PC-3 (cell line): ENCODE data around the gene TSHZ2. TPM values are rescaled to one million over a fixed set of nuclear protein-coding genes. Genes with fewer than 3 reads are reported as not detected.

Source experiments
- ATAC-seq: fragments of 200-7000 bp; cut with Tn5 transposase; 2 replicates; pipeline ENCODE4 v1.9.1; 2020; ENCODE audit warnings: mild to moderate bottlenecking, moderate library complexity
- BruUV-seq: library from RNA; stranded (reverse); fragments of 400-500 nt; replicated peaks from 2 replicates; lab custom pipeline; 2021; lab: Mats Ljungman, UMichigan
- CTCF ChIA-PET: fragments of 300-600 bp; sonication (Branson Sonifier 250); formaldehyde crosslinking; loops from one replicate; lab custom pipeline; 2022; ENCODE audit warnings: antibody characterized with exemption; lab: Charles Lee
- POLR2A ChIA-PET: fragments of 300-600 bp; sonication (Branson Sonifier 250); formaldehyde crosslinking; loops from one replicate; lab custom pipeline; 2022; ENCODE audit warnings: antibody characterized with exemption; ENCODE audit not compliant: unreplicated experiment; lab: Charles Lee
- DNase-seq: peaks from one replicate; pipeline ENCODE4 v3.0.0-alpha.2; 2015
- H2AFZ ChIP-seq: fragments of 300-600 bp; sonication (generic); 2 replicates; pipeline ENCODE4 v1.6.0; 2016; ENCODE audit warnings: antibody characterized with exemption, low read length
- H3F3A ChIP-seq: fragments of 300-600 bp; sonication (generic); one replicate; pipeline ENCODE4 v1.6.0; 2017; ENCODE audit warnings: antibody characterized with exemption, low read length, control low read depth, mild to moderate bottlenecking; ENCODE audit not compliant: unreplicated experiment
- H3K27ac ChIP-seq: fragments of 300-600 bp; sonication (generic); 2 replicates; pipeline ENCODE4 v1.5.1; 2016; ENCODE audit warnings: mild to moderate bottlenecking, low read length
- H3K27me3 ChIP-seq: fragments of 300-600 bp; sonication (generic); 2 replicates; pipeline ENCODE4 v1.6.1; 2016; ENCODE audit warnings: low read length, mixed read lengths
- H3K36me3 ChIP-seq: fragments of 300-600 bp; sonication (generic); 2 replicates; pipeline ENCODE4 v1.6.1; 2016; ENCODE audit warnings: low read depth, mixed run types, low read length, mixed read lengths
- H3K4me1 ChIP-seq: fragments of 300-600 bp; sonication (generic); 2 replicates; pipeline ENCODE4 v1.5.1; 2016; ENCODE audit warnings: low read length; ENCODE audit not compliant: insufficient read depth
- H3K4me2 ChIP-seq: fragments of 300-600 bp; sonication (generic); 2 replicates; pipeline ENCODE4 v1.6.0; 2016; ENCODE audit warnings: low read length
- H3K4me3 ChIP-seq: fragments of 300-600 bp; sonication (generic); 2 replicates; pipeline ENCODE4 v1.5.1; 2016; ENCODE audit warnings: mild to moderate bottlenecking, low read length, mixed read lengths
- H3K79me2 ChIP-seq: fragments of 300-600 bp; sonication (generic); 2 replicates; pipeline ENCODE4 v1.6.1; 2017; ENCODE audit warnings: low read length, mixed read lengths
- H3K9ac ChIP-seq: fragments of 300-600 bp; sonication (generic); 2 replicates; pipeline ENCODE4 v1.6.0; 2016; ENCODE audit warnings: mild to moderate bottlenecking, low read length
- H3K9me2 ChIP-seq: fragments of 300-600 bp; sonication (generic); replicated peaks from 2 replicates; pipeline ENCODE4 v1.6.1; 2016; ENCODE audit warnings: mixed run types, low read length, mixed read lengths
- H3K9me3 ChIP-seq: fragments of 300-600 bp; sonication (generic); 2 replicates; pipeline ENCODE4 v1.6.1; 2016; ENCODE audit warnings: low read length, mixed read lengths
- H4K20me1 ChIP-seq: fragments of 300-600 bp; sonication (generic); 2 replicates; pipeline ENCODE4 v1.6.1; 2016; ENCODE audit warnings: low read length, mixed read lengths
- EZH2 ChIP-seq: fragments of 300-600 bp; sonication (generic); IDR thresholded peaks from one replicate; pipeline ENCODE4 v1.6.1; 2017; ENCODE audit warnings: antibody characterized with exemption, mild to moderate bottlenecking, low read length; ENCODE audit not compliant: unreplicated experiment
- EZH2phosphoT487 ChIP-seq: fragments of 300-600 bp; sonication (generic); IDR thresholded peaks from 2 replicates; pipeline ENCODE4 v1.6.1; 2018; ENCODE audit warnings: mild to moderate bottlenecking, antibody characterized with exemption, low read length, borderline replicate concordance
- intact Hi-C: fragments of 100-400 bp; cut with micrococcal nuclease; formaldehyde crosslinking; loops from 2 replicates; pipeline ENCODE4 v1.9.0; 2023
- total RNA-seq: library from RNA; depleted of rRNA; stranded (reverse); fragments of >200 nt; gene quantifications from 2 replicates; pipeline ENCODE4 v1.2.3, GENCODE V29; 2014
- TF ChIP-seq, protein P1 (sequence below): fragments of 300-600 bp; sonication (generic); conservative IDR thresholded peaks from 2 replicates; pipeline ENCODE4 v1.5.1; 2017; ENCODE audit warnings: antibody characterized with exemption, low read depth, mild to moderate bottlenecking, low read length

Gene TSHZ2
- total RNA-seq, 1 experiment from 2014 or later, result not detected

DNA sequence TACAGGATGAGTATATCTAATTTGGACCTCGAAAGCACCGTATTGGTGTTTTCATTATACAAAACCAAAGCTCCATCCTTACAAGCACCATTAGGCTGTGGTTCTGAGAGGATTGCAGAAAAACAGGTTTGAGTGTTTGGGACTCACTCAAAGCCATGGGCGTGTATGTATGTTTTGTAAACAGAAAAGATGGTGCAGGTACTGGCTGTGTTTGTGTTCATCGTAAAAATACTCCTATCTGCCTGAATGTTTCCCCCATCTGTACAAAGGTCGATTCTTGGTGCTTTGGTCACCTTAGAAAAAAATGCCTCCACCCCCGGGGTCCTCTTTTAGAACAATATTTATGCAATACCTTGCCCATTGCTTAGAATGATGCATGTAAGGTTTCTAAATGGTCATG is 286.6 kb downstream of the TSHZ2 start:
- Histone ChIP-seq H3K4me3 (no peak overlapping the region), H3K4me1 (no peaks in the 10 kb centered on the region), H3K4me2 (no peak overlapping the region), H3K9me2 (no peaks in the 10 kb centered on the region), H3K27me3 (peaks cover 96% of the 10 kb centered on the region), H2AFZ (no peak overlapping the region), H3K9ac (no peak overlapping the region), H4K20me1 (no peaks in the 10 kb centered on the region), H3K9me3 (no peaks in the 10 kb centered on the region), H3K36me3 (no peaks in the 10 kb centered on the region), H3K79me2 (no peaks in the 10 kb centered on the region), H3K27ac (no peak overlapping the region), H3F3A (no peaks in the 10 kb centered on the region)
- no peak for TF ChIP-seq EZH2phosphoT487
- no peak for TF ChIP-seq EZH2
- TF ChIP-seq, protein P1, sequence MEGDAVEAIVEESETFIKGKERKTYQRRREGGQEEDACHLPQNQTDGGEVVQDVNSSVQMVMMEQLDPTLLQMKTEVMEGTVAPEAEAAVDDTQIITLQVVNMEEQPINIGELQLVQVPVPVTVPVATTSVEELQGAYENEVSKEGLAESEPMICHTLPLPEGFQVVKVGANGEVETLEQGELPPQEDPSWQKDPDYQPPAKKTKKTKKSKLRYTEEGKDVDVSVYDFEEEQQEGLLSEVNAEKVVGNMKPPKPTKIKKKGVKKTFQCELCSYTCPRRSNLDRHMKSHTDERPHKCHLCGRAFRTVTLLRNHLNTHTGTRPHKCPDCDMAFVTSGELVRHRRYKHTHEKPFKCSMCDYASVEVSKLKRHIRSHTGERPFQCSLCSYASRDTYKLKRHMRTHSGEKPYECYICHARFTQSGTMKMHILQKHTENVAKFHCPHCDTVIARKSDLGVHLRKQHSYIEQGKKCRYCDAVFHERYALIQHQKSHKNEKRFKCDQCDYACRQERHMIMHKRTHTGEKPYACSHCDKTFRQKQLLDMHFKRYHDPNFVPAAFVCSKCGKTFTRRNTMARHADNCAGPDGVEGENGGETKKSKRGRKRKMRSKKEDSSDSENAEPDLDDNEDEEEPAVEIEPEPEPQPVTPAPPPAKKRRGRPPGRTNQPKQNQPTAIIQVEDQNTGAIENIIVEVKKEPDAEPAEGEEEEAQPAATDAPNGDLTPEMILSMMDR, result no peak
- ATAC-seq, result no peak
- ChIA-PET CTCF (no interaction called here), POLR2A (interaction anchor here (0.6 kb wide), 1 partner anchor 31 kb away, joined by 4 read pairs; no protein-coding TSS in a partner anchor)
- intact Hi-C loops, result no loop called here
- BruUV-seq, result no TSS peak
- DNase-seq, result peak; percentile 15

DNA sequence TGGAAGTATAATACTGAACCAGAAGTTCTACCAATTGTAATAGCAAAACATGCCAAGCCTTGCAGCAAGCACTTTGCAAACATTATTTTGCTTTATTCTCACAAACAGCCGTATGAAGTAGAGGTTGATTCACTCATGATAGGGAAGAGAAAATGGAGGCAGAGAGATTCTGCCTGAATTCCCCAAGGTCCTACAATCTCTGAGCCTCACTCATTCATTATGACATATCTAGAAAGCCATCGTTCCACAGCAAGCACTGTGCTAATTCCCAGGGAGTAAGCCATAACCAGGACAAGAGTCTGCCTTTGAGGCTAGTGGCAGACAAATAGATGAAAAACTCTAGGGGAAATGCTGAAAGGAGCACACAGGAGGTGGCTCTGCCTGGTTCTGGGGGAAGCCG is 288.0 kb downstream of the TSHZ2 start:
- no peak overlapping the region for H3K4me2 ChIP-seq
- TF ChIP-seq EZH2 (no peak), EZH2phosphoT487 (no peak)
- TF ChIP-seq, protein P1, result no peak
- H3K36me3 ChIP-seq, result no peaks in the 10 kb centered on the region
- POLR2A ChIA-PET, result no interaction called here
- H3K27me3 ChIP-seq, result peaks cover 96% of the 10 kb centered on the region
- no peak overlapping the region for H2AFZ ChIP-seq
- CTCF ChIA-PET, result no interaction called here
- H3F3A ChIP-seq, result no peaks in the 10 kb centered on the region
- no peak for DNase-seq
- no peak overlapping the region for H3K9ac ChIP-seq
- H3K4me1 ChIP-seq, result no peaks in the 10 kb centered on the region
- H3K79me2 ChIP-seq, result no peaks in the 10 kb centered on the region
- H3K27ac ChIP-seq, result no peak overlapping the region
- BruUV-seq, result no TSS peak
- intact Hi-C loops, result no loop called here
- H3K4me3 ChIP-seq, result no peak overlapping the region
- no peaks in the 10 kb centered on the region for H3K9me3 ChIP-seq
- ATAC-seq, result no peak
- no peaks in the 10 kb centered on the region for H4K20me1 ChIP-seq
- H3K9me2 ChIP-seq, result no peaks in the 10 kb centered on the region

DNA sequence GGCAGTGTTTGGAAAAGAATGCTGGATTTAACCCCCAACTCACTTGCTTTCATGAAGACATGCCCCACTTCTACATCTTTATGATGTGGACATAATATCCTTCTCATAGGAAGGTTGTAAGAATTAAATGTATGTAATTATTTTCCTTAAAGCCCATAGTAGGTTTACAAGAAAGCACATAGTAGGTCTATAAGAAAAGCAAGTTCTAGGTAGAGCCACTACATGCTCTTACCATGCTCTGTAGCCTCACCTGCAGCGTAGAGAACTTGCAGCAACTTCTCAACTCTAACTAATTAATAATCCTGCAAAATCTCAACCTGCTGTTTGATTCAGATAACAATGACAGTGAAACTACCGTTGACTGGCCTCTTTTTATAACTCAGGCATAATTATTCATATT is 288.4 kb downstream of the TSHZ2 start:
- Histone ChIP-seq H3K9me2 (no peaks in the 10 kb centered on the region), H3K9me3 (no peaks in the 10 kb centered on the region), H3K4me3 (no peak overlapping the region), H3K27me3 (peaks cover 96% of the 10 kb centered on the region), H3K9ac (no peak overlapping the region), H3K27ac (no peak overlapping the region), H3K4me2 (no peak overlapping the region), H3K79me2 (no peaks in the 10 kb centered on the region), H3K36me3 (no peaks in the 10 kb centered on the region), H3F3A (no peaks in the 10 kb centered on the region), H3K4me1 (no peaks in the 10 kb centered on the region), H4K20me1 (no peaks in the 10 kb centered on the region), H2AFZ (no peak overlapping the region)
- POLR2A ChIA-PET, result no interaction called here
- ATAC-seq (no peak), DNase-seq (no peak)
- CTCF ChIA-PET, result no interaction called here
- TF ChIP-seq EZH2phosphoT487 (no peak), EZH2 (no peak)
- TF ChIP-seq, protein P1, result no peak
- BruUV-seq, result no TSS peak
- intact Hi-C loops, result no loop called here
